HG03432 (cell line): ENCODE results near the gene PTPRM.
"Not testable (repeated sequence)": the region's sequence is repeated elsewhere in the genome, so short reads cannot be mapped to it uniquely, and the experiment has no call there.

Experiments used
- ATAC-seq: cut with Tn5 transposase; IDR thresholded peaks from one replicate; pipeline ENCODE4 v1.9.1; 2021; ENCODE audit warnings: mild to moderate bottlenecking, moderate library complexity; ENCODE audit not compliant: unreplicated experiment

PTPRM gene

DNA sequence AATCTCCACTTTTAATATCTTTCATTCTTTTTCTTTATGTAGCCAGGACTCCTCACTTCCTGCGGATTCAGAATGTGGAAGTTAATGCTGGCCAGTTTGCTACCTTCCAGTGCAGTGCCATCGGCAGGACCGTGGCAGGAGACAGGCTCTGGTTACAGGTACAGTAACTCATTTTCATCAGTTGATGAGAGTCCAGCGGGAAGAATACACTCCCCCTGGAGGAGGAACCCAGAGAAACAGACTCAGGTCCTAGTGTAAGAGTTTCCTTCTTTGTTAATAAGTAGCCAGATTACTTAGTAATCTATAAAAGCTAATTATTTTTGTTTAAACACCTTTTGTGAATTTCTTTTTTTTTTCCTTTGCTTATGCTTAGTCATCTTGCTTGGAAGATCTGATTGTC lies 359.4 kb downstream of the PTPRM start:
- no peak for ATAC-seq

DNA sequence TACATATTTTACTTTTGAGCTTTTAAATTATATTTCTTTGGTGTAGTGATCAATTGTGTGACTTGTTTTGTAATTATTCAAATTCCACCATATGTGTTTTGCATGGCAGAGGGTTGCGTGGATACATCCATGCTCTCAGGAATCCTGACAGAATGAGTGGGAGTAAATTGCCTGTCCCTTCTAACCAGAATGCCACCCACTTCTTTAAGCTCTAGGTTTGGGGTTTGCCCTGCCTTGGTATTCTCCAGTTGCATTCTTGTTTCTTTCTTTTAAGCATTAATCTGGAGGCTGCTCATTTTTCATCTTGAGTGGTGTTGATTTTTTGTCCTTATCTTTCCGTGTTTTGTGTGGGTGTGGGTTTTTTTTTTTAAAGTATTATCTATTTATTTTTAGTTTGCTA lies 360.0 kb downstream of the PTPRM start:
- no peak for ATAC-seq

- ATAC-seq: no peak
Observed at GRCh38 chr18:7931763-7932162, 364.6 kb downstream of the PTPRM start.

GRCh38 chr18:7937268-7937667 lies 370.2 kb downstream of the PTPRM start:
- no peak for ATAC-seq

DNA sequence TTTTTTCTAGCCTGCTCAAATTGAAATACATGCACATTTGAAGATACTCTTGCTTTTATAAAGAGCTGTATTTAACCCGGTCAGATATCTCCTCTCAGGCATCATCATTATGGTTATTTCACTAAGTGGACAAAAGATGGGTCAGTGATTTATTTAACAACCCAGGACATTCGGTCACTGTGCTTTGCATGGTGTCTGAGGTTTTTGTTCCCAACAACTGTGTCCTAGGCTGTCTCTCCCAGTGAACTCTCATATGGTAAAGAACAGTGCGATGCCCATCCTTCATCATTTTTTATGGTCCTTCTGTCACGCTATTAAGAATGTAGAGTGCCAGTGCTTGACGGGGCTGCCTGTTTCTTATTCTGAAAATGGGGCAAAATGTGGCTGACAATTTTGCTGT lies 372.4 kb downstream of the PTPRM start:
- no peak for ATAC-seq

DNA sequence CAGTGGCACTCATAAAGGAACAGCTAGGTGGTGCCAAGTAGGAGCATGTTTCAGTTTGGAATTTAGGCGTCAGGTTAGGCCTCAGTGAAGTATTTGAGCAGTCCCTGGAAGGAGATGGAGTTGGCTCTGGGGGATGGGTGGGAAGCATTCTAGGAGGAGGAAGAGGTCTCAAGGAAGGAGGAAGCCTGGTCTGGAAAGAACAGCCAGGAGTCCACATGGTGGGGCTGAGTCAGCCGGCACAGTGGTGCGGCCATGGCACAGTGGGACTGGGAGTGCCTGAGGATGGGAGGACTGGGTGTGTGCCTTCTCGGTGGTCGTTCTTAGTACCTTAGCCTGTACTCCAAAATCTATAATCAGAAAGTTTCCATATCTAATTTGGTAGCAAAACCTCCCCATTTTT lies 373.3 kb downstream of the PTPRM start:
- ATAC-seq: no peak

- no peak for ATAC-seq
Observed at GRCh38 chr18:7940971-7941370, 373.9 kb downstream of the PTPRM start.

- no peak for ATAC-seq
Observed at GRCh38 chr18:7941533-7941932, 374.4 kb downstream of the PTPRM start.

GRCh38 chr18:7945882-7946281 lies 378.8 kb downstream of the PTPRM start:
- ATAC-seq: peak; percentile 66

- ATAC-seq: peak; percentile 34
Observed at GRCh38 chr18:7946734-7947377, 379.7 kb downstream of the PTPRM start.

DNA sequence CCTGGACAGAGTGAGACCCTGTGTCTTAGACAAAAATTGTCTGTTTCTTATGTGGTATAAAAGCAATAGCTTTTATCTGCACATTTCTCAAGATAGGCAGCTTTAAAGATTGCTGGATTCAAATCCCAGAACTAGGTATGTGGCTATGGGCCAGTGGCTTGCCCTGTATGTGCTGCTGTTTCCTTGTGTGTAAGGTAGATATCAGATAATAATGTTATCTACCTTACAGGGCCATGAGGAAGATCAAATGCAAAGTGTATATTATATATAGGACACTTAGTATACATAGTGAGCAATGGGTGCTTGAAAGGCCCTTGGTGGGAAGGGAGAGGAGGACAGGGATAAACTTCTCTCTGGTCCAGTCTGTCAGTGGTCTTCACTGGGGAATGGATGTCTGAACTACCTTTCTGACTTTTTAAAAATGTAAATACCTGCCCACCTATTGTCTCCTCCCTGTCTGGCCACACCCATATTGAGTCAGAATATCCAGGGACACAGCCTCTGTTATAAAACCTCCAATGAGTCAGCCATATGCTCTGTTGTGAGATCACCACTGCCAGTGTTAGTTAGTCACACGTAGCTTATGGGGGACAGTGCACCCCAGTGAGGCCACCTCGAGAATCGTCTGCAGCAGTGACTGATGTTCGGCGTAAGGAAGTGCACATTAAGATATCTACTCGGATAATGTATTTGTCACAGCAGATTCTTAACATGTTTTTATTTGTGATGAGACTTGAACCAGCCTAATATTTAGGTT lies 383.4 kb downstream of the PTPRM start:
- no peak for ATAC-seq

DNA sequence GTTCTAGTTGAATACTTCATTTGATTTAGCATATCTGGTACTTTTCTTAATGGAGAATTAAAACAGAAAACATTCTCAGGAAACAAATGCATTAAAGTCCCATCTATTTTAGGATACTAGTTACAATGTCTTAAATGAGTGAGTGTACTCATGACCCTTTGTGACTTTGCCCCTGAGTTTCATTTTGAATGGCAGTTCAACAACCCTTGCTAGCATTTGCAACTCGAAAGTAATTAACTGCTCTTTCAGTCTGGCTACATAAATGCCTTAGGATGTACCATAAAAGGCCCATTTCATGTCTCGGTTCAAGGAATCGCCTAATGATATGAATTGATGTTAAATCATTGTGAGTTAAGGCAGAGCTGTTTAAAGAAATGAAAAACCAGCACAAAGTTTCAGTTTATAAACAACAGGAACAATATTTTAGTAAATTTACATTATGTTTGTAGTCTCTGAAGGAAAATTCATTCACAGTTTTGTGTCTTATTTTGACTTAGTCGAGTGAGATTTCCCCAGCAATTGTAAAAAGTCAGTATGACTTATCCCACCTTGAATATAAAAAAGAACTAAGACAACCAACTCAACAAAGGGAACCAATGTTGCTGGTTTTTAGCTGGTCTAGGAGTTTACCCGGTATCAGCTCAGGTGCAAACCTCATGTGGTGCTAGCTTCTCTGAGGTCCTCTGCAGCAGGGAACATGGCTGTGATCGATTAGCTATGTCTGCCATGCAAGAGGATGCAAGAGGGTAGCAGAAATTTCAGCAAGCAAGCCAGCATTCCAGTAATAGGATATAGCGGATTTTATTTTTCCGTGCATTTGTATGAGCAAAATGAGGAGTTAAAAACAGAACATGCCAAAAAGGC lies 386.2 kb downstream of the PTPRM start:
- ATAC-seq: peak; percentile 98

- no peak for ATAC-seq
Observed at GRCh38 chr18:7954238-7954637, 387.1 kb downstream of the PTPRM start.

DNA sequence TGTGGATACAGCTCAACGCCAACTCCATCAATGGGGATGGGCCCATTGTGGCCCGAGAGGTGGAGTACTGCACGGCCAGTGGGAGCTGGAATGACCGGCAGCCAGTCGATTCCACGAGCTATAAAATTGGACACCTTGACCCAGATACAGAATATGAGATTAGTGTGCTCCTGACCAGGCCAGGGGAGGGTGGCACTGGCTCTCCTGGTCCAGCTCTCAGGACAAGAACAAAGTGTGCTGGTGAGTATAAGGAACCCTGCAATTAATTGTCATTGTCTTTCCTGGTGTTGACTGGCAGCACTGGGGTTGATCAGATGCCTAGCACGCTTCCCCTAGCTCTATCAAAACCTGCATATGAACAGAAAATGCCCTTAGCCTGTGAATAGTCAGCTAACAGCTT lies 388.1 kb downstream of the PTPRM start:
- ATAC-seq: no peak

GRCh38 chr18:7957297-7957696 lies 390.2 kb downstream of the PTPRM start:
- ATAC-seq: no peak

- peak; percentile 71 for ATAC-seq
Observed at GRCh38 chr18:7958081-7958896, 391.2 kb downstream of the PTPRM start.

DNA sequence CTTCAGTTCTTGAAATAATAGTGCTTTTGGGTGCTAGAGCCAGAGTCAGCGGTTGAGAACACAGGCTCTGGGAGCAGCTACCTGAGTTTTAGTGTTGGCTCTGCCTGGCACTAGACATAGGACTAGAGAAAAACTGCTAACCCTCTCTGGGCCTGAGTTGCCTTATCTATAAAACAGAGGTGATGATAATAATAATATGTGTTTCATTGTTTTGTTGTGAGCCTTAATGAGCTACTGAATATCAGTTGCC lies 391.7 kb downstream of the PTPRM start:
- peak; percentile 30 for ATAC-seq

DNA sequence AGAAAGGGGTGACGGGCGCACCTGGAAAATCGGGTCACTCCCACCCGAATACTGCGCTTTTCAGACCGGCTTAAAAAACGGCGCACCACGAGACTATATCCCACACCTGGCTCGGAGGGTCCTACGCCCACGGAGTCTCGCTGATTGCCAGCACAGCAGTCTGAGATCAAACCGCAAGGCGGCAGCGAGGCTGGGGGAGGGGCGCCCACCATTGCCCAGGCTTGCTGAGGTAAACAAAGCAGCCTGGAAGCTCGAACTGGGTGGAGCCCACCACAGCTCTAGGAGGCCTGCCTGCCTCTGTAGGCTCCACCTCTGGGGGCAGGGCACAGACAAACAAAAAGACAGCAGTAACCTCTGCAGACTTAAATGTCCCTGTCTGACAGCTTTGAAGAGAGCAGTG lies 399.6 kb downstream of the PTPRM start:
- ATAC-seq: not testable (repeated sequence)

- ATAC-seq: no peak
Observed at GRCh38 chr18:7974200-7974874, 407.2 kb downstream of the PTPRM start.

DNA sequence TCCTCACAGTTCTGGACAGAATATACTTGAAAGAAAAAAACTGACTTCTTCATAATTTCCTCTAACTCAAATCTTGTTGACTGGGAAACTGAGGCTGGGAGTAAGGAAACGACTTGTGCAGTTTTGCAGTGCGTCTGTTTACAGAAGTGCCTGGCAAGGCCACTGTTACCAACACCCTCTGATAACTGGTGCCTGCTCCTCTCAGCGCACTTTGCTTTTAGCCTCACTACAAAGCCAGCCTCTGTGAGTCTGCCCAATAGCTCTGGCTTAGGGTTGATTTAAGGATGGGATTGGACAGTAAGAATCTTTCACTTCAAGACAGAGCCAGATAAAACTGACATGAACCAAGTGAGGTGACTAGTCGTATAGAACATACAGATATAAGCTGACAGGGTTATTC lies 410.8 kb downstream of the PTPRM start:
- no peak for ATAC-seq

DNA sequence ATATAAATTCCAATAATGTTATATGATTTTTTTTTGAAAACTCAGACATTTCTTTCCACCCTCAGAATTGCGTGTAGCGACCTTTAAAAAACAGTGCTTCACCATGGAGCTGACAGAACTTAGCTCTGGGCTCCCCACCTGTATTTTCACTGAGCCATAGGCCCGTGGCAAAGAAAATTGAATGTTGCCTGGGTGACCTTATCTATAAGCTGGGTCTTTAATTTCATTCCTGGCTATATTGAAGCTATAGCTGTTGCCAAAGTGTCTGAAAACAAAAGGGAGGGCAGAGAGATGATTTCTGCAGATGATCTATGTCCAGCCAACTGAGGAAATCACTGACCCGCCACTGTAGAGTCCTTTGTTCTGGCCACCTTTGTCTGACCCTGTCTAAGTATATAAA lies 411.7 kb downstream of the PTPRM start:
- ATAC-seq: no peak
